NK-92 treated with Interleukin-12 subunit alpha and Interleukin-12 subunit beta, amount 100 ng/mL, for 24 hours (cell line): ENCODE results near the gene RUFY1.
A peak's percentile ranks its signal among the peaks of the same experiment; 100 is the strongest.

ENCODE experiments used
- DNase-seq: peaks from one replicate; lab custom pipeline; 2025; lab: John Stamatoyannopoulos, UW

The RUFY1 gene

DNA sequence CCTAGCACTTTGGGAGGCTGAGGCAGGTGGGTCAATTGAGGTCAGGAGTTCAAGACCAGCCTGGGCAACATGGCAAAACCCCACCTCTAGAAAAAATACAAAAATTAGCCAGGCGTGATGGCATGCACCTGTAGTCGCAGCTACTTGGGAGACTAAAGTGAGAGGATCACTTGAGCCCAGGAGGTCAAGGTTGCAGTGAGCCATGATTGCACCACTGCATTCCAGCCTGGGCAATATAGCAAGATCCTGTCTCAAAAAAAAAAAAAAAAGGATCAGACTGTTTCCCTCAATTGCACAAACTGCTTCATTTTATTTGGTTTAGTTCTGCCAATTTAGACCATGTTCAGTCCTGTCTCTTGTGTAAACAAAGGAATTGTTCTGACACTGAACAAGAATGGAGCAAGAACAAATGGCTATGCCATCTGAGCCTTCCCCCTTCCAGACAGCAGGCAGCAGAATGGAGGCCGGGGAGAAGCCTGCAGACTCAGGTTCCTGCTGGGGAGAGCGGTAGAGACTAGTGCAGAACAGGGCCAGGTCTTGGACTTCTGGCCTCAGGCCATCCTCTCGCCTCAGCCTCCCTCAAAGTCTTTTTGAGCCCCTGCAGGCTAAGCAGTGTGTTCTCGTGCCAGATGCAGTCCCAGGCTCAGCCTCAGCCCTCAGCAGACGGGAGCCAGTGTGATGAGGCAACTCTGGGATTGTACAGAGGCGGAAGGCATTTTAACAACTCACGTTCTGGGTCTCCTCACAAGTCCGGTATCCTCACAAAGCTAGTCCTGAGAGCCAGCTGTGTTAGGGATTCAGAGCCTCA is 54.9 kb downstream of the RUFY1 start:
- no peak for DNase-seq

DNA sequence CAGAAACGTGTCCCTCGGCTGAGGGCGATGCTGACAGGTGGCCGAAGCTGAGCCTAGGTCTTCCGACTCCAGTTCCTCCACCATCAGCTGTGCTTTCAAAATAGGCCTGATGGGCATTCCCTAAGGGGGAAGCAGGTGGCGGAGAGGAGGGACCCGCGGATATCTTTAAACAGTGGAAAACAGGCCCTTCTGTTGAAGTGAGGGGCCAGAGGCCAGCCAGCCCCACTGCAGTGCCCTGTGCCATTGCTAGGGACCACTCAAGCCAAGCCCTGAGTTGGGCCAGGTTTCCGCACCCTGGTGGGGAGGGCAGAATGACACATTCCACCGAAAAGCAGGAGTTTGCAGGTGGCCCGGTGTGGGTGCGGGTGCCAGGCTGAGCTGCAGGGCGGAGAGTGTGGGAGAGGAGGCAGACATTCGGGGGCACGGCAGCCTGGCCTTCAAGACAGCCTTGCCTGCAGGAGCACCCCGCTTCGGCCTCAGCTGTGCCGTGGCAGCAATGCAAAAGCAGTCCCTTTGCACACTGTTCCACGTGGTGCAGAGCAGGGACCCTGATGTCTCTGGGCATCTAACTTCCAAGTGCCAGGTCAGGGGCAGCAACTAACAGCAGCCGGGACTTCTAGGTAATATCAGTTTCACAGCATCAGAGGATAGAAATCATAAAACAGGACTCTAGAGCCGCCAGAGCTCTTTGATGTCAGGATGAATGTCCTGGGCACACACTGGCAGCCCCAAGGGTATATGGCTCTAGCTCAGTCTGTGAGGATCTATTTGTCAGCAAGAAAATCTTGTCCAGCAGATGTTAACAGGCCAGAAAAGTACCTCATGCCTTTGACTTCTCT is 55.9 kb downstream of the RUFY1 start:
- no peak for DNase-seq

DNA sequence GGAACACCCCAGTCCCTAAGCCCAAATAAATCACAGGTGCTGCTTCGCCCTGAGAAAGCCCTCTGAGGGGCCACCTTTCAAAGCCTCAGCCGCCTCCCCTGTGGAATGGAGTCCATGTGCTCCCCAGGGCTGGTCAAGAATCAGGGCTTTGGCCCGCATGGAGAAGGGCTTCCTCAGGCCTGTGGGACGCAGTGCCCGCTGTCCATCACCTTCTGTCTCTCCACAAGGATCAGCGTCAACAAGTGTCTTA is 56.5 kb downstream of the RUFY1 start:
- no peak for DNase-seq

DNA sequence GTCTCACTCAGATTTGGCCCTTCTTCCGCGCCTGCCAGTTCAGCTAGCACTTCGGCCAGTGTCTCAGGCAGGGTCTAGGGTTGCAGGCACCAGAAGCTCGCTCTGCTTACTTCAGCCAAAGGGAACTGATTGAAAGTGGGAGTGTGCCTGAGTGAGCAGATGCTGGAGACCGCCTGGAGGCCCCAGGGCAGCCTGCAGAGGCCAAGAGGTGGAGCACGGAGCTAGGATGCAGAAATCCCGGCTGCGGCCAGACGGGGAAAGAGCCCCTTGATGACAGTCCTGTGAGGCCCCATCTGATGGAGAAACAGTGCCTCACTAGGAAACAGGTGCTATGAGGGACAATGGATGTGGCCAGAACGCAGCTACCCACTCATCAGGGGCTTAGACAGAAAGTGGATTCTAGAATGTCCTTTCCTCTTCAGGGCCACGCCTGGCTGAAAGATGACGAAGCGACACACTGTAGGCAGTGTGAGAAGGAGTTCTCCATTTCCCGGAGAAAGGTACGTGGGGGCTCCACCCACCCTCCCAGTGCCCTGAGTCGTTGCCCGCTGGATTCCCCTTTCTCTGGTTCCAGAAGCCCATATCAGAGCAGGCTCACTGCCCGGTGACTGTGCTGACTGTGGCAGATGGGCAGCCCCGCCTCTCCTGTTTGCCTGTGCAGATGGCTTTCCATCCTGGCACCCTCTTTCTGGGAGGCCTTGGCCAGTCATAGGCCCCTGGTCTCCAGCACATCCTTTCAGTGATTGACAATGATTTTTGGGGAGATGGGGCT is 57.0 kb downstream of the RUFY1 start:
- no peak for DNase-seq

DNA sequence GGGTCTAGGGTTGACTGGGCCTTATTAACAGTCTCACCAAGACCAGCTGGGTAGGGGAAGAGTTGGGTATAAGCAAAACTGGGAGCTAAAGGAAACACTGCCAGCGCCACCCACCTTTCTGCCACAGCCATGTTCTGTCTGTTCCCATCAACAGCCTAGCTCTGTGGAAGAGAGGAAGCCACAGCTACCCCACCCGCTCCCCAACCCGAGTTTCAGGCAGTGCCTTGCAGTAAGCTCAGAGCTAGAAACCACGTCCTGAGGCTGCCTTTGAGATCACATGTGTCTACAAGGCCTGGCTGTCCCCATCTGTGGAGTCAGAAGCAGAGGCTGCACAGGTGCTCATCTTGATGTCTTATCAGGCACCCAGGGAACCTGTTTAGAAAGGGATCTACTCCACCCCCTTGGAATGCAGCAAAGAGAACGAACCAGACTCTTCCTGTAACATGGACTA is 57.8 kb downstream of the RUFY1 start:
- DNase-seq, result peak; percentile 23

DNA sequence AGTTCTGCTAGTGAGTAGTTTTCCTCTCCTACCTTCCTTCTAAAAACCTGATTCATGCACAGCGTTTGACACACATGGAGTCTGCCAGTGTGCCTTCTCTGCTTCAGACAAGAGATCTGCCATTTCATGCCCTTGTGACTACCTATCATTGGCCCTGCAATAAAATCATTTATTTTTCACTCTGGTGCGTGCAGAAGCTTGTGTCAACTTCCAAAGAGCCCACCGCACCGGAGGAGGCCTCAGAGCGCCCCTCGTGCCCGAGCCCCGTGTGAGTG is 59.4 kb downstream of the RUFY1 start:
- DNase-seq, result no peak

DNA sequence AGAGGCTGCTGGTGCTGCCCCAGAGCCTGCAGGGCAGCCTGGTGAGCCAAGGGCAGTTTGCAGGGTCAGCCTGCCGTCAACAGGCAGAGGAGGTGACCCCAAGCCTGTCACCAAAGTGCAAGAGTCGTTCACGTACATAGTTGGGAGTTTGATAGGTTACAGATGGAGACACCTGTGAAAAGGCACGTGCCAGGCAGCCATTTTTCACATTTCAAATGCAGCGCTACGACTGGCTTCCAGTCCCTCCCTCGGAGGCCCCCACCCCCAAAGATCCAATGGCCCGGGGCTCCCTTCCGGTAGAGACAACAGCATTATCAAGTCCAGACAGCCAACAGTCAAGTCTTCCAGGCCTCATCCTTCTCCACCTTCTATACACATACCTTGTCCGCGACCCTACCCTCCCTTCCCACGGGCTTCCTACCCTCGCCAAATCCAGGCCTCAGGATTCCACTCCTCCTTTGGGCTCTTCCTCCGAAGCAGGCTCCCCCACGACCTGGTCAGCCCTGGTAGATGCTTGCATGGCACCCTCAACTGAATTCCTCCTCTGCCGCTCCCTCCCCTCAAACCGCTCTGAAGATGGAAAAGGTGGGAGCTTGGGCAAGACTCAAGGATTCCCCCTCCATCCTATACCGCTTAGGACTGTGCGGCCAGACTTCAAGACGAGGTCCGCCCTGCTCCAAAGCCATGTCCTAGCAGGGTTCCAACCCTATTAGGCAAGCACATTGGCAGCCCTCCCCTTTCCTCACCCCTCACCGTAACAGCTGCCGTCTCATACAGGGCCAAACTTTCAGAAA is 60.0 kb downstream of the RUFY1 start:
- no peak for DNase-seq

DNA sequence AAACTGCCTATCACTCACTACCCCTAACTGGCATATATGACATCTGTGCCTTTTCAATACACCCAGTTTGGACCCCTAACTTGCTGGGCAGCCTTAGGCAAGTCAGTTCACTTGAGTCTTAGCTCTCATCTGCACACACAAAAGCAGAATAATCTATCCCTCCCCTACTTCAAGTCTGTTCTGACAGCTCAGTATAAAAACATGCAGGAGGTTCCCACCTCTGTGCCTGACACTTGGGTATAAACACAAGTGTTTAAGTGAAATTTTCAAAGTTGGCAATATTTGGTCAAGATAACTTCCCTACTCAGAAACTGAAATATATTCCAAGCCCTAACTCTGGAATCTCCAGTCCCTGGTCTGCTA is 60.5 kb downstream of the RUFY1 start:
- DNase-seq, result no peak

DNA sequence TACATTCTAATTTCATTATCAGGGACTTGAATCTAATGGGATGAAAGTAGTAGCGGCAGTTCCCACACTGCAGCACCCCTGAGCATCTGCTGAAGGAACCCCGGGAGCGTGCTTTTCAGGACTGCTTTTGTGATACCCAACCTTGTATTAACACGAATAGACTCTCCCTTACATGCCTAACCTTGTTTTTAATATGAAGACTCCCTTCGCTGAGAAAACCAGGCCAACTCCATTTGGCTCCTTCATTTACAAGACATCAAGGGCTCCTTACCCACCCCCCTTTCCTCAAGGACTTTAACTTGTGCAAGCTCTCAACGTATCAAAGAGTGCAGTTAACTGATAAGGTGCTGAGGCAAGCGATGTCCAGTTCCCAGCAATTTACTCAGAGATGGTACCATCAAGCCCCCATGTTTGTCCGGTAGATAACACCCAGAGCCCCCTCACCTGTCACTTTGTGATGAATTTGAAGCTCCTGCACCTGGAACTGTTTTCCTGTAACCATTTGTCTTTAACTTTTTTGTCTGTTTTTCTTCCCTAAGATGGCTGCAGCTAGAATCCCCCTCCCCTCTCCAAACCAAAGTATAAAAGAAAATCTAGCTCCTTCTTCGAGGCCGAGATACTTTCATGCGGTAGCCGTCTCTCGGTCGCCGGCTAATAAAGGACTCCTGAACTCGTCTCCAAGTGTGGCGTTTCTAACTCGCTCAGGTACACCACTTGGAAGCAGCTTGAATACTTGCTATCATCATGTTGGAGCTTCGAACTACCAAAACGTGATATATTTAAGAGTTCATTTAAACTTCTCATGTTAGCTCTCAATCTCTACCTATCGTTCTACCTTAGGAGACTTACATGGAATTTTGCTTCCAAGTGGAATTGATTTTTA is 62.5 kb downstream of the RUFY1 start:
- DNase-seq, result no peak

DNA sequence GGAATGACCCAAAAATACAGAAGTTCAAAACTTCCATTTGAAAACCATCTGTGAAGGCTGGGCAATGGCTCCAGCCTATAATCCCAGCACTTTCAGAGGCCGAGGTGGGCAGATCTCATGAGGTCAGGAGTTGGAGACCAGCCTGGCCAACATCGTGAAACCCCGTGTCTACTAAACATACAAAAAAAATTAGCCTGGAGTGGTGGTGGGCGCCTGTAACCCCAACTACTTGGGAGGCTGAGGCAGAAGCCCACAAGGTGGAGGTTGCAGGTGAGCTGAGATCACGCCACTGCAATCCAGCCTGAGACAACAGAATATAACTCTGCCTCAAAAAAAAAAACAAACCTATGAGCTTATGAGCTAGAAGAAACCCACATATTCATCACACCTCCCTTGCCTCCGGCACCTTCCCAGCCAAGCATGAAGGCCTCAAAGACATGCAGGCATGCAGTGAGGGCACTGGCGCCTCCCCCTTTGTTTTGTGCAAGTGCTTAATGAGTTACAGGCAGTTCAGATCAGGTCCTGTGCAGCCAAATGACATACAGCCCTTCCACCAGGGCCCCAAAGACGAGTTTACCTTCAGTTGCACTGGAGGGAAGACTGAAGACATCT is 63.2 kb downstream of the RUFY1 start:
- DNase-seq, result no peak

DNA sequence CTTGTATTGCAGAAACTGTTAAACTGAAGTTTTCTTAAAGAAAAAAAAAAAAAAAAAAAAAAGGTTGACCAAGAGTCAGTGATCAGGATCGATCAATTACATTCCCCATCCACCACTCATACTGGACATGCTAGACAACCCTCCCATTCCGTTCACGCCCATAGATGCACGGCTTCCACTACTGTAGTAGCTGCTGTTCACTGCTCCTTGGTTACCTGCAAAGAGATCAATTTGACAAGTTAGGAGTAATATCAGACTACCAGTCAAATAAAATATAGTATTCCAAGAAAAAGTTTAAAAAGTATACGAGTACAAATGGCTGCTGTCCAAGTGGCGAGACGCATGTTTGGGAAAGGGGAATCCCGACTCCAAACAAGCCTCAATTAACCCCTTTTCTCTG is 64.4 kb downstream of the RUFY1 start:
- no peak for DNase-seq

DNA sequence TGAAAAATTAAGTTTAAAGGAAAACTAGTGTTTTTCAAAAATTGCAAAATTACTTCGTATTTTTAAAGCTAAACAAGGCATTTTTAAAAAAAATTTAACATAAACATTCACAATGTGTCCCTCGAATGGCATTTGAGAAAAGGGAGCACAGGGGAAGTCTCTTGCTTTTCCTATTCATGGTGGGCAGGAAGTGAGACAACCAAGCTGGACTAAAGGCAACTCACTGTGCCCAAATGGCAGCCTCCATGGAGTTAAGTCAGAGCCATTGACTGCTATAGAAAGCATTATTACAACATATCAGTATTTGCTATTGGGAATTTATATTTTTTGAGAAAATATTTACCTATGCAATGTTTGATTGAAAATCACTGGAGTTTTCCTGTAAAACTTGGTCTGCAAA is 64.8 kb downstream of the RUFY1 start:
- DNase-seq, result no peak

DNA sequence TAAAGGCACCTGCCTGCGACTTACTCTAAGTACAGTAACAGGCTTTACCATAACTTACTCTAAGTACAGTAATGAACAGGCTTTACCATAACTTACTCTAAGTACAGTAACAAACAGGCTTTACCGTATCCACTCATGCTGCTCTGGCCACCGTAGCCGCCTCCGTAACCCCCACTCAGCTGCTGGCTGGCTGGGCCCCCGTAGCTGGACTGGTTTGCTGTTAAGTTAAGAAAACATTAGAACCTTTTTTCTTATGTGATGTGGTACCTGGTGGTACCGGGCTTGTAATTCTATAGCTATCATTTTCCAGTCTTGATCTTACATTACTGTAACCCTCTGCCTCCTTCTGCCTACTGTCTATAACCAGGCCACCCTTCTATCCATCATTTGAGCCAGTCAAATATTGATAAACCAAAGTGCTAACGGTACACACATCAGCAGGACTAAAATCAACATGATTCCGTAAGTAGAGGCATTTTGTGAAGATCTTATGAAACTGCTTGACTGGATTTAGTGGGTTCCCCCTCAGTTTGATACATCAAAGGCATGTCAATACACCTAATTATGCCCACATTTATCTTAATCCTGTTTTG is 65.7 kb downstream of the RUFY1 start:
- DNase-seq, result no peak

DNA sequence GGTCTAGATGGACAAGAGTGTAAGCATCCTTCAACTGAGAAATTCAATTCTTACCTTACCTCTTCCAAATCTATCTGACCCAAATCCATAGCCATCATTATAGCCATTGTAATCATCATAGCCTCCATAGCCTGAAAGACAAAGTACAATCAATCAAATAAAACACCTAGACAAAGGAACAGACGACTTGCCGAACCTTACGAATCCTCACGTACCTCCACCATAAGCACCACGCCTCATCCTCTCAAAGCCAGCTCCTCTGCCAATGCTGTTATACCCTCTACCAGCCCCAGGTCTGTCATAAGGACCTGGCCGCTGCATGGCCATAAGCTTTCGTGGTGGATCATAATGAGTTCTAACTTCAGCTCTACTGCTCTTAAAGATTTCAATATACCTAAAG is 67.6 kb downstream of the RUFY1 start:
- no peak for DNase-seq

DNA sequence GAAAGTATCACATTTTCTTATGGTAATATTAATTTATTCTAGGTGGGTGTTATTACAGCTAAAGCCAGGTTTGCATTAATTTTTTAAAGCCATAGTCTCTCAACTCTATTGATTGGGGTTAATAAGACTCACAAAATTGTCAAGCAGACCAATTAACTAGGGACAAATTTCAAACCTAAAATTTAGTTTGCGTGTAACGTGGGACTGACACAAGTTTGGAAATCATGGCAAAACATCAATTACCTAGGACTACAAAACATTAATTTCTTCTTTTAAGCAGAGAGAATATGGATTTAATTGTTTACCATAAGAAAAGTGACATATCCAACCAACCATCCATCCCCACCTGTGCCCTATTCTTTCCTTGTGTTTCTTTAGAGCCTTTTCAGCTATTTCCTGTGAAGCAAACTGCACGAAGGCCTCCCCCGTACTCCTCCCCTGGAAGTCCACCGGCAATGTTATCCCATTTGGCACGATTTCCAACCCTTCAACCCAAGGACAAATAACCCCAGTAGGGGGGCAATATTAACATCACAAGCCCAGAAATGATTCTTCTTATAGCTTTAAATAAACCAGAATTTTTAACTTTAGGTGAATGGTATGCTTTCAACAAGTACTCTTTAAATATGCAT is 68.7 kb downstream of the RUFY1 start:
- DNase-seq, result no peak

DNA sequence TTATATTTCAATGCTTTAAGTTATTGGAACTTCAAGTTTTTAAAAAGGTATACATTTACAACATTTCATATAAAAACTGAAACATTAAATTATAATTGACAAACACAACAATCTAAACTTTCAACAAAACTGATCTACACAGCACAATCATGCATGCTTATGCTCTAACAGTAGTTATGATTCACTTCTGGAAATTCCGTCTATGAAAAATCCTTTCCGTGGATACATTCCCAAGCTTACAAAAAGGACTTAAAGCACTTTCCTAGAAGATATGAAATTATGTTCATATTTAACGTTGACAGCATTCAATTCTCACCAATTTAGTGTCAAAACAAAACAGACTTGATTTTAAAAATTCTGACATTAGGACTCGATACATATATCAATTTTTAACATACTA is 69.4 kb downstream of the RUFY1 start:
- no peak for DNase-seq

DNA sequence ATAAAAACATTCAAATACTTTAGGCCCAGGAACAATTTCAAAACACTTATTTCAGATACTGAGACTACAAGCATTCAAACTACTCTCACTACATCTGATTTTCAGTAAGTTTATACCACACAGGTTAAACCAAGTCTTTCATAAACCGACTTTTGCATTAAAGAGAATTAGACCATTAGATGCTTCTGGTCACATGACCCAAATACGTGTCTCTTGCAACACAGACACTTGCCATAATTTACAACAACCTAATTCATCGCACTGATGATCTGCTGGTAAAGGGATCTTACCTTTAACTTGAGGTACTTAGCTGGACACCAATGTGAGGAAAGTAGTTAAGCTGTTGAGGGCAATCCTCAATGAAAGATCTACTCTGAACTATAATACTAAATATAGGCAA is 69.9 kb downstream of the RUFY1 start:
- DNase-seq, result no peak

DNA sequence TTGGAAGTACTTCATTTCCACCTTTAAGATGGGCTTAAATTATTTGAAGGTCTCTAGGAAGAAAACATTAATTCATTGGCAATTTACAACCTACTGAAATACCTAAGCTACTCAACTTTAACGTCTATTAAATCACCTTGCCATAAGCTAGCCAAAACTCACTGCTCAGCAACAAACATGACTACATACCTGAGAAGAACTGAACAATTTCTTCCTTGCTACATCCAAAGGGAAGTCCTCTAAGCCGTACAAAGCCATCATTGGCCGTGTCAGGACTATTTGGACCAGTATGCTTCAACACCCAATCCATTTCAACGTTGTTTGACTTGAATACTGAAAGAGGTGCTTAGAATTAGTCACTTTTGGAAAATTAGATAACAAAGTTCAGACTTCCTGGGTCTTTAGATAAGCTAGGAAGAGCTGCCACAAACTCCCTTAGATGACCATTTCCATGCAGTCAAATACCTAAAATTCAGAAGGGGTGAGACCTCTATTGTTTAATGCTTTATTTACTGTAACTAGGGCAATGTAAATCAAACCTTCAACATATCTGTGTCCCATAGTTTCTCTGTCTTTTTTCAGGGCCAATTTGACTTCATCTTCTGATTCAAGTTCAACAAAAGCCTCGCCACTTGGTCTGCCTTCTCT is 70.5 kb downstream of the RUFY1 start:
- no peak for DNase-seq

DNA sequence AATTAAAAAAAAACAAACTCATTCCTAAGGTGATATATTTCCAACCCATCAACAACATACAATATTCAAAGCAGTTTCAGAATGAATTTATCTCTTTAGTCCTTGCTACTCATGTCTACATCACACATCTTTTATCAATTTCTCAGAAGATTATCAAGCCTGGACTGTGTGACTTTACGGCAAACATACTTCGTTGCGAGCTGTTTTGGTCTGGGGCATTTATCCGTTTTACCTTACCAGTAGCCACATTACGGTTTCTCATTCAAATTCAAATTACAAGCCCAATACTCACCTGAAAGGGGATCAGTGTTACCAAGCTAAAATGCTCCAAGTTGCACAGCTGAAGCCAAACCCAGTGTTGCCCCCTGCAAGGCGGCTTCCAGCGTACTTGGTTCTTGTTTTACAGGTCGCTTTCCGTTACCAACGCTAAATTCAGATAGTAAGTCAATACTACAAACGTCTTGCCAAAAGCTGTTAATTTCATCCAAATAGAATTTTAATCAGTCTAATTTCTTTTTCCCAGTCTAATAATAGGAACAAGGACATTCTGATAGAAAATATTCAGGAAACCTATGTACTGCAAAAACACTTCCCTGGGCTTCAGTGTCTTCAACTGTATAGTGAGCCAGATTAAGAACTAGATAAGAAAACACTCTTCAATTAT is 71.3 kb downstream of the RUFY1 start:
- no peak for DNase-seq
